GM23338 (cell line): ENCODE results near the gene RXFP1. TPM values are rescaled to one million over a fixed set of nuclear protein-coding genes. Genes with fewer than 3 reads are reported as not detected.

Experiments
- ATAC-seq: fragments of 200-7000 bp; cut with Tn5 transposase; 3 replicates; pipeline ENCODE4 v1.9.1; 2020
- DNase-seq: peaks from one replicate; pipeline ENCODE4 v3.0.0-alpha.2; 2015; ENCODE audit warnings: low spot score
- H2AFZ ChIP-seq: fragments of 200-600 bp; sonication (generic); 2 replicates; pipeline ENCODE4 v1.8.0; 2016; ENCODE audit warnings: antibody characterized with exemption, mild to moderate bottlenecking, moderate library complexity
- H3F3A ChIP-seq: fragments of 200-600 bp; sonication (generic); replicated peaks from 2 replicates; pipeline ENCODE4 v1.8.0; 2017; ENCODE audit warnings: antibody characterized with exemption, mixed run types, low read depth
- H3K27ac ChIP-seq: fragments of 200-600 bp; sonication (generic); 2 replicates; pipeline ENCODE4 v1.6.1; 2016; ENCODE audit warnings: low read depth
- H3K27me3 ChIP-seq: fragments of 200-600 bp; sonication (generic); 2 replicates; pipeline ENCODE4 v1.8.0; 2016; ENCODE audit warnings: mild to moderate bottlenecking, mixed run types, moderate library complexity; ENCODE audit not compliant: insufficient read depth
- H3K36me3 ChIP-seq: fragments of 200-600 bp; sonication (generic); 2 replicates; pipeline ENCODE4 v1.8.0; 2016; ENCODE audit warnings: mild to moderate bottlenecking; ENCODE audit not compliant: insufficient read depth
- H3K4me1 ChIP-seq: fragments of 200-600 bp; sonication (generic); 2 replicates; pipeline ENCODE4 v1.8.0; 2016; ENCODE audit warnings: mild to moderate bottlenecking, moderate library complexity; ENCODE audit not compliant: insufficient read depth
- H3K4me2 ChIP-seq: fragments of 200-600 bp; sonication (generic); 2 replicates; pipeline ENCODE4 v1.7.1; 2017; ENCODE audit warnings: mixed run types
- H3K4me3 ChIP-seq: fragments of 200-600 bp; sonication (generic); 2 replicates; pipeline ENCODE4 v1.6.1; 2016; ENCODE audit warnings: mixed run types
- H3K79me2 ChIP-seq: fragments of 200-600 bp; sonication (generic); replicated peaks from 2 replicates; pipeline ENCODE4 v1.8.0; 2017; ENCODE audit warnings: mild to moderate bottlenecking; ENCODE audit not compliant: insufficient read depth
- H3K9me2 ChIP-seq: fragments of 200-600 bp; sonication (generic); 2 replicates; pipeline ENCODE4 v1.8.0; 2017; ENCODE audit not compliant: insufficient read depth
- H4K20me1 ChIP-seq: fragments of 200-600 bp; sonication (generic); replicated peaks from 2 replicates; pipeline ENCODE4 v1.8.0; 2017; ENCODE audit warnings: mild to moderate bottlenecking; ENCODE audit not compliant: insufficient read depth
- H3K27ac Mint-ChIP-seq: 2 replicates; pipeline ENCODE4 v1.8.0; 2020; ENCODE audit warnings: inconsistent platforms, mild to moderate bottlenecking, moderate library complexity, mixed read lengths
- H3K27me3 Mint-ChIP-seq: 3 replicates; pipeline ENCODE4 v1.8.0; 2022; ENCODE audit warnings: low read depth, mild to moderate bottlenecking, moderate library complexity, mixed read lengths, inconsistent platforms; ENCODE audit not compliant: insufficient read depth, poor library complexity
- H3K36me3 Mint-ChIP-seq: 3 replicates; pipeline ENCODE4 v1.8.0; 2021; ENCODE audit warnings: low read depth, mild to moderate bottlenecking, inconsistent platforms, moderate library complexity, mixed read lengths
- H3K4me1 Mint-ChIP-seq: 3 replicates; pipeline ENCODE4 v1.8.0; 2020; ENCODE audit warnings: mild to moderate bottlenecking, inconsistent platforms, mixed read lengths
- H3K4me3 Mint-ChIP-seq: 3 replicates; pipeline ENCODE4 v1.8.0; 2021; ENCODE audit warnings: moderate library complexity, mild to moderate bottlenecking, inconsistent platforms, mixed read lengths
- H3K9me3 Mint-ChIP-seq: 3 replicates; pipeline ENCODE4 v1.8.0; 2020; ENCODE audit warnings: moderate library complexity, mild to moderate bottlenecking, inconsistent platforms, mixed read lengths
- CREB1 ChIP-seq: fragments of 250-450 bp; sonication (Bioruptor Pico); IDR thresholded peaks from 2 replicates; pipeline ENCODE4 v1.5.0; 2020; ENCODE audit warnings: low read depth, mild to moderate bottlenecking, moderate library complexity
- EZH2 ChIP-seq: fragments of 200-600 bp; sonication (generic); IDR thresholded peaks from one replicate; pipeline ENCODE4 v1.8.0; 2017; ENCODE audit warnings: antibody characterized with exemption, mild to moderate bottlenecking, low read depth; ENCODE audit not compliant: unreplicated experiment
- EZH2phosphoT487 ChIP-seq: fragments of 200-600 bp; sonication (generic); IDR thresholded peaks from one replicate; pipeline ENCODE4 v1.8.1; 2018; ENCODE audit warnings: antibody characterized with exemption; ENCODE audit not compliant: unreplicated experiment
- JUNB ChIP-seq: IDR thresholded peaks from one replicate; pipeline ENCODE4 v1.6.1; 2016; ENCODE audit warnings: antibody characterized with exemption; ENCODE audit not compliant: unreplicated experiment
- NANOG ChIP-seq: IDR thresholded peaks from 2 replicates; pipeline ENCODE4 v1.6.1; 2016; ENCODE audit warnings: antibody characterized with exemption, borderline replicate concordance
- POLR2AphosphoS5 ChIP-seq: IDR thresholded peaks from 2 replicates; pipeline ENCODE4 v1.6.1; 2016; ENCODE audit warnings: antibody characterized with exemption, low read depth
- STAT1 ChIP-seq: IDR thresholded peaks from one replicate; pipeline ENCODE4 v1.6.1; 2016; ENCODE audit warnings: antibody characterized with exemption; ENCODE audit not compliant: unreplicated experiment
- polyA plus RNA-seq: library from polyadenylated mRNA; unstranded; fragments of >200 nt; fragmentation: Nextera tagmentation; extraction: Ambion mirVana; gene quantifications from 2 replicates; pipeline ENCODE4 v1.2.1, GENCODE V29; 2016
- total RNA-seq: library from RNA; depleted of rRNA; stranded (reverse); fragments of >200 nt; shearing (Covaris generic); gene quantifications from 2 replicates; pipeline ENCODE4 v1.2.3, GENCODE V29; 2014
- TF ChIP-seq, protein P1 (sequence below): fragments of 250-450 bp; sonication (Bioruptor Pico); IDR thresholded peaks from 2 replicates; pipeline ENCODE4 v1.5.0; 2020; ENCODE audit warnings: mild to moderate bottlenecking, moderate library complexity
- TF ChIP-seq, protein P2 (sequence below): IDR thresholded peaks from 2 replicates; pipeline ENCODE4 v1.6.1; 2016; ENCODE audit warnings: antibody characterized with exemption
- TF ChIP-seq, protein P3 (sequence below): IDR thresholded peaks from one replicate; pipeline ENCODE4 v1.6.1; 2018; ENCODE audit warnings: antibody characterized with exemption; ENCODE audit not compliant: unreplicated experiment
- TF ChIP-seq, protein P4 (sequence below), 2 experiments: fragments of 200-600 bp in 1 of 2; sonication (generic) in 1 of 2; conservative IDR thresholded peaks; 2 replicates each; pipeline versions ENCODE4 v1.5.1 to v1.6.1; 2016 to 2017; ENCODE audit warnings: antibody characterized with exemption in 2 of 2, low read depth in 2 of 2, mild to moderate bottlenecking in 2 of 2, moderate library complexity in 1 of 2

RXFP1 gene
- total and polyA plus RNA-seq, 2 experiments from 2014 or later: 0.63 TPM; not detected in 1

DNA sequence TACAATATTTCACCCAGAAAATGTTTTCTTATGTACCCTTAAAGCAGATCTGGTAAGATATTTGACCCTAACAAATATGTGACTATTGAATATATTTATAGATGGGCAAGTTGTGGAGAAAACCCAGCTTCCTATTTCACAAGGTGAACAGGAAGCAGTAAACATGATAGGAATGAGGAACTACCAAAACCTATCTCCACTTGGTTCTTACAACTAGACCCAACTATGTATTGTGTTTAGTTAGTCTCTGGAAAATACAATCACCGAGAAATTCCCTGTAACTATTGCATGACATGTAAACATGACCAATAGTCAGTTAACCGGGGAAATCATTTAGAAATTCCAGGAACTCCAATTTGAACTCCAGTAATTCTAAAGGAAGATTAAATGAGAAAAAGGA lies 8.4 kb upstream of the RXFP1 start (continued):
- TF ChIP-seq, protein P1, sequence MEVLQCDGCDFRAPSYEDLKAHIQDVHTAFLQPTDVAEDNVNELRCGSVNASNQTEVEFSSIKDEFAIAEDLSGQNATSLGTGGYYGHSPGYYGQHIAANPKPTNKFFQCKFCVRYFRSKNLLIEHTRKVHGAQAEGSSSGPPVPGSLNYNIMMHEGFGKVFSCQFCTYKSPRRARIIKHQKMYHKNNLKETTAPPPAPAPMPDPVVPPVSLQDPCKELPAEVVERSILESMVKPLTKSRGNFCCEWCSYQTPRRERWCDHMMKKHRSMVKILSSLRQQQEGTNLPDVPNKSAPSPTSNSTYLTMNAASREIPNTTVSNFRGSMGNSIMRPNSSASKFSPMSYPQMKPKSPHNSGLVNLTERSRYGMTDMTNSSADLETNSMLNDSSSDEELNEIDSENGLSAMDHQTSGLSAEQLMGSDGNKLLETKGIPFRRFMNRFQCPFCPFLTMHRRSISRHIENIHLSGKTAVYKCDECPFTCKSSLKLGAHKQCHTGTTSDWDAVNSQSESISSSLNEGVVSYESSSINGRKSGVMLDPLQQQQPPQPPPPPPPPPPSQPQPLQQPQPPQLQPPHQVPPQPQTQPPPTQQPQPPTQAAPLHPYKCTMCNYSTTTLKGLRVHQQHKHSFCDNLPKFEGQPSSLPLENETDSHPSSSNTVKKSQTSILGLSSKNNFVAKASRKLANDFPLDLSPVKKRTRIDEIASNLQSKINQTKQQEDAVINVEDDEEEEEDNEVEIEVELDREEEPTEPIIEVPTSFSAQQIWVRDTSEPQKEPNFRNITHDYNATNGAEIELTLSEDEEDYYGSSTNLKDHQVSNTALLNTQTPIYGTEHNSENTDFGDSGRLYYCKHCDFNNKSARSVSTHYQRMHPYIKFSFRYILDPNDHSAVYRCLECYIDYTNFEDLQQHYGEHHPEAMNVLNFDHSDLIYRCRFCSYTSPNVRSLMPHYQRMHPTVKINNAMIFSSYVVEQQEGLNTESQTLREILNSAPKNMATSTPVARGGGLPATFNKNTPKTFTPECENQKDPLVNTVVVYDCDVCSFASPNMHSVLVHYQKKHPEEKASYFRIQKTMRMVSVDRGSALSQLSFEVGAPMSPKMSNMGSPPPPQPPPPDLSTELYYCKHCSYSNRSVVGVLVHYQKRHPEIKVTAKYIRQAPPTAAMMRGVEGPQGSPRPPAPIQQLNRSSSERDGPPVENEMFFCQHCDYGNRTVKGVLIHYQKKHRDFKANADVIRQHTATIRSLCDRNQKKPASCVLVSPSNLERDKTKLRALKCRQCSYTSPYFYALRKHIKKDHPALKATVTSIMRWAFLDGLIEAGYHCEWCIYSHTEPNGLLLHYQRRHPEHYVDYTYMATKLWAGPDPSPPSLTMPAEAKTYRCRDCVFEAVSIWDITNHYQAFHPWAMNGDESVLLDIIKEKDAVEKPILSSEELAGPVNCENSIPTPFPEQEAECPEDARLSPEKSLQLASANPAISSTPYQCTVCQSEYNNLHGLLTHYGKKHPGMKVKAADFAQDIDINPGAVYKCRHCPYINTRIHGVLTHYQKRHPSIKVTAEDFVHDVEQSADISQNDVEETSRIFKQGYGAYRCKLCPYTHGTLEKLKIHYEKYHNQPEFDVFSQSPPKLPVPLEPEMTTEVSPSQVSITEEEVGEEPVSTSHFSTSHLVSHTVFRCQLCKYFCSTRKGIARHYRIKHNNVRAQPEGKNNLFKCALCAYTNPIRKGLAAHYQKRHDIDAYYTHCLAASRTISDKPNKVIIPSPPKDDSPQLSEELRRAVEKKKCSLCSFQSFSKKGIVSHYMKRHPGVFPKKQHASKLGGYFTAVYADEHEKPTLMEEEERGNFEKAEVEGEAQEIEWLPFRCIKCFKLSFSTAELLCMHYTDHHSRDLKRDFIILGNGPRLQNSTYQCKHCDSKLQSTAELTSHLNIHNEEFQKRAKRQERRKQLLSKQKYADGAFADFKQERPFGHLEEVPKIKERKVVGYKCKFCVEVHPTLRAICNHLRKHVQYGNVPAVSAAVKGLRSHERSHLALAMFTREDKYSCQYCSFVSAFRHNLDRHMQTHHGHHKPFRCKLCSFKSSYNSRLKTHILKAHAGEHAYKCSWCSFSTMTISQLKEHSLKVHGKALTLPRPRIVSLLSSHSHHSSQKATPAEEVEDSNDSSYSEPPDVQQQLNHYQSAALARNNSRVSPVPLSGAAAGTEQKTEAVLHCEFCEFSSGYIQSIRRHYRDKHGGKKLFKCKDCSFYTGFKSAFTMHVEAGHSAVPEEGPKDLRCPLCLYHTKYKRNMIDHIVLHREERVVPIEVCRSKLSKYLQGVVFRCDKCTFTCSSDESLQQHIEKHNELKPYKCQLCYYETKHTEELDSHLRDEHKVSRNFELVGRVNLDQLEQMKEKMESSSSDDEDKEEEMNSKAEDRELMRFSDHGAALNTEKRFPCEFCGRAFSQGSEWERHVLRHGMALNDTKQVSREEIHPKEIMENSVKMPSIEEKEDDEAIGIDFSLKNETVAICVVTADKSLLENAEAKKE (CRISPR knock-in tag): no peak
- TF ChIP-seq CREB1 (CRISPR knock-in tag) (no peak), NANOG (no peak), JUNB (no peak)
- TF ChIP-seq, protein P2, sequence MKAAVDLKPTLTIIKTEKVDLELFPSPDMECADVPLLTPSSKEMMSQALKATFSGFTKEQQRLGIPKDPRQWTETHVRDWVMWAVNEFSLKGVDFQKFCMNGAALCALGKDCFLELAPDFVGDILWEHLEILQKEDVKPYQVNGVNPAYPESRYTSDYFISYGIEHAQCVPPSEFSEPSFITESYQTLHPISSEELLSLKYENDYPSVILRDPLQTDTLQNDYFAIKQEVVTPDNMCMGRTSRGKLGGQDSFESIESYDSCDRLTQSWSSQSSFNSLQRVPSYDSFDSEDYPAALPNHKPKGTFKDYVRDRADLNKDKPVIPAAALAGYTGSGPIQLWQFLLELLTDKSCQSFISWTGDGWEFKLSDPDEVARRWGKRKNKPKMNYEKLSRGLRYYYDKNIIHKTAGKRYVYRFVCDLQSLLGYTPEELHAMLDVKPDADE: no peak

DNA sequence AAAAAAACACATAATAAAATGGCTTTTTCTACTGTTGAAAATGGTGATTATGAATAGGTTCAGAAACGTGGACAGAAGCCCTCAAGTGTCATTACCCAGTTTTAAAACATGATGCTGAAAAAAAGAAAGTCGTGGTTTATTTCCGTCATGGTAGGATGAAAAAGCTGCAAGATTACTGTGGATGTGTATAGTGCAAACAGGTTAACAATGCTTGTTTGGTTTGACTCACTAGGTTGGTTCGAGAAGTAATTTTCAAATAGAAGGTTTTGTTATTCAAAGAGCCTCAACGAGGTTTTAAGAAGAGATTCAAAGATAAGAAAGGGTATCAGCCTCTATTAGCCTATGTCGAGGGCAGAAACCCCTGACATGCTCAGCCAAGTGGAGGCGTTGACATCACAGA lies 2.5 kb upstream of the RXFP1 start:
- DNase-seq (no peak), ATAC-seq (no peak)
- no peaks in the 10 kb centered on the region for H4K20me1 ChIP-seq
- H3K4me3 ChIP-seq: no peak overlapping the region
- no peak overlapping the region for H3K4me2 ChIP-seq
- H3K36me3 ChIP-seq: no peaks in the 10 kb centered on the region
- no peaks in the 10 kb centered on the region for H3K27me3 ChIP-seq
- H3F3A ChIP-seq: no peaks in the 10 kb centered on the region
- Mint-ChIP-seq H3K4me3 (no peak overlapping the region), H3K36me3 (no peaks in the 10 kb centered on the region), H3K4me1 (peaks cover 12% of the 10 kb centered on the region), H3K27me3 (no peaks in the 10 kb centered on the region), H3K27ac (no peak overlapping the region), H3K9me3 (no peaks in the 10 kb centered on the region)
- no peaks in the 10 kb centered on the region for H3K79me2 ChIP-seq
- peaks cover 4% of the 10 kb centered on the region; the same call in 1 of the 2 replicates for H3K9me2 ChIP-seq
- H2AFZ ChIP-seq: no peak overlapping the region
- H3K27ac ChIP-seq: no peak overlapping the region
- H3K4me1 ChIP-seq: peaks cover 6% of the 10 kb centered on the region; the same call in 1 of the 2 replicates
- TF ChIP-seq, protein P3, sequence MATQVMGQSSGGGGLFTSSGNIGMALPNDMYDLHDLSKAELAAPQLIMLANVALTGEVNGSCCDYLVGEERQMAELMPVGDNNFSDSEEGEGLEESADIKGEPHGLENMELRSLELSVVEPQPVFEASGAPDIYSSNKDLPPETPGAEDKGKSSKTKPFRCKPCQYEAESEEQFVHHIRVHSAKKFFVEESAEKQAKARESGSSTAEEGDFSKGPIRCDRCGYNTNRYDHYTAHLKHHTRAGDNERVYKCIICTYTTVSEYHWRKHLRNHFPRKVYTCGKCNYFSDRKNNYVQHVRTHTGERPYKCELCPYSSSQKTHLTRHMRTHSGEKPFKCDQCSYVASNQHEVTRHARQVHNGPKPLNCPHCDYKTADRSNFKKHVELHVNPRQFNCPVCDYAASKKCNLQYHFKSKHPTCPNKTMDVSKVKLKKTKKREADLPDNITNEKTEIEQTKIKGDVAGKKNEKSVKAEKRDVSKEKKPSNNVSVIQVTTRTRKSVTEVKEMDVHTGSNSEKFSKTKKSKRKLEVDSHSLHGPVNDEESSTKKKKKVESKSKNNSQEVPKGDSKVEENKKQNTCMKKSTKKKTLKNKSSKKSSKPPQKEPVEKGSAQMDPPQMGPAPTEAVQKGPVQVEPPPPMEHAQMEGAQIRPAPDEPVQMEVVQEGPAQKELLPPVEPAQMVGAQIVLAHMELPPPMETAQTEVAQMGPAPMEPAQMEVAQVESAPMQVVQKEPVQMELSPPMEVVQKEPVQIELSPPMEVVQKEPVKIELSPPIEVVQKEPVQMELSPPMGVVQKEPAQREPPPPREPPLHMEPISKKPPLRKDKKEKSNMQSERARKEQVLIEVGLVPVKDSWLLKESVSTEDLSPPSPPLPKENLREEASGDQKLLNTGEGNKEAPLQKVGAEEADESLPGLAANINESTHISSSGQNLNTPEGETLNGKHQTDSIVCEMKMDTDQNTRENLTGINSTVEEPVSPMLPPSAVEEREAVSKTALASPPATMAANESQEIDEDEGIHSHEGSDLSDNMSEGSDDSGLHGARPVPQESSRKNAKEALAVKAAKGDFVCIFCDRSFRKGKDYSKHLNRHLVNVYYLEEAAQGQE: no peak
- TF ChIP-seq, protein P2: no peak
- TF ChIP-seq NANOG: no peak
- no peak for TF ChIP-seq POLR2AphosphoS5
- TF ChIP-seq EZH2: no peak
- TF ChIP-seq EZH2phosphoT487: no peak
- TF ChIP-seq STAT1: no peak
- no peak for TF ChIP-seq CREB1 (CRISPR knock-in tag)
- TF ChIP-seq, protein P4, sequence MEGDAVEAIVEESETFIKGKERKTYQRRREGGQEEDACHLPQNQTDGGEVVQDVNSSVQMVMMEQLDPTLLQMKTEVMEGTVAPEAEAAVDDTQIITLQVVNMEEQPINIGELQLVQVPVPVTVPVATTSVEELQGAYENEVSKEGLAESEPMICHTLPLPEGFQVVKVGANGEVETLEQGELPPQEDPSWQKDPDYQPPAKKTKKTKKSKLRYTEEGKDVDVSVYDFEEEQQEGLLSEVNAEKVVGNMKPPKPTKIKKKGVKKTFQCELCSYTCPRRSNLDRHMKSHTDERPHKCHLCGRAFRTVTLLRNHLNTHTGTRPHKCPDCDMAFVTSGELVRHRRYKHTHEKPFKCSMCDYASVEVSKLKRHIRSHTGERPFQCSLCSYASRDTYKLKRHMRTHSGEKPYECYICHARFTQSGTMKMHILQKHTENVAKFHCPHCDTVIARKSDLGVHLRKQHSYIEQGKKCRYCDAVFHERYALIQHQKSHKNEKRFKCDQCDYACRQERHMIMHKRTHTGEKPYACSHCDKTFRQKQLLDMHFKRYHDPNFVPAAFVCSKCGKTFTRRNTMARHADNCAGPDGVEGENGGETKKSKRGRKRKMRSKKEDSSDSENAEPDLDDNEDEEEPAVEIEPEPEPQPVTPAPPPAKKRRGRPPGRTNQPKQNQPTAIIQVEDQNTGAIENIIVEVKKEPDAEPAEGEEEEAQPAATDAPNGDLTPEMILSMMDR (conservative IDR thresholded peaks at IDR 0.05; ENCODE audit: low read depth in 2 of 2): no peak
- no peak for TF ChIP-seq JUNB
